Thoracic aorta (tissue), 2 donors: ENCODE measurements around the gene IARS1. TPM values are rescaled to one million over a fixed set of nuclear protein-coding genes. Genes with fewer than 3 reads are reported as not detected.

Experiments
- ATAC-seq: fragments of 150-250 bp; one replicate; pipeline ENCODE4 v1.8.0; 2017; ENCODE audit warnings: low read depth; ENCODE audit not compliant: insufficient number of reproducible peaks, low FRiP score
- DNase-seq: peaks from one replicate; pipeline ENCODE4 v3.0.0-alpha.2; 2020; ENCODE audit warnings: low spot score
- H3K27ac ChIP-seq, 2 donors: fragments of 200-600 bp; sonication (generic); 1 replicate in 1 of 2; 2 replicates in 1 of 2; pipeline ENCODE4 v1.5.1; 2016; ENCODE audit warnings: mild to moderate bottlenecking in 2 of 2, moderate library complexity in 2 of 2
- H3K27me3 ChIP-seq: fragments of 200-600 bp; sonication (generic); replicated peaks from 2 replicates; pipeline ENCODE4 v1.6.0; 2016; ENCODE audit warnings: mild to moderate bottlenecking; ENCODE audit not compliant: insufficient read depth
- H3K36me3 ChIP-seq: fragments of 200-600 bp; sonication (generic); one replicate; pipeline ENCODE4 v1.5.1; 2016
- H3K4me1 ChIP-seq, 2 donors: fragments of 200-600 bp; sonication (generic); 1 replicate in 1 of 2; 2 replicates in 1 of 2; pipeline versions ENCODE4 v1.5.1 to v1.6.0; 2016; ENCODE audit warnings: low read depth in 2 of 2, mild to moderate bottlenecking in 1 of 2; ENCODE audit not compliant: control insufficient read depth in 1 of 2
- H3K4me3 ChIP-seq: fragments of 200-600 bp; sonication (generic); 2 replicates; pipeline ENCODE4 v1.5.1; 2016; ENCODE audit warnings: mild to moderate bottlenecking
- H3K9me3 ChIP-seq: fragments of 200-600 bp; sonication (generic); 2 replicates; pipeline ENCODE4 v1.5.1; 2016
- CTCF ChIP-seq: fragments of 200-600 bp; sonication (generic); IDR thresholded peaks from one replicate; pipeline ENCODE4 v1.5.1; 2019; ENCODE audit warnings: antibody characterized with exemption
- total RNA-seq, 2 donors: library from RNA; depleted of rRNA; stranded (reverse); fragments of >200 nt; gene quantifications; one replicate each; pipeline versions ENCODE4 v1.1.0 to v1.2.3, GENCODE V29; 2016

The IARS1 gene
- total RNA-seq, 2 donors from 2014 or later = 79.3 to 150 TPM

GRCh38 chr9:92247296-92247695 lies 46.2 kb downstream of the IARS1 start:
- ATAC-seq (no peak), DNase-seq (no peak)
- Histone ChIP-seq H3K4me1 (no peaks in the 10 kb centered on the region), H3K9me3 (no peaks in the 10 kb centered on the region), H3K4me3 (no peak overlapping the region), H3K36me3 (peaks cover 86% of the 10 kb centered on the region), H3K27me3 (no peaks in the 10 kb centered on the region), H3K27ac (no peak overlapping the region)
- no peak for TF ChIP-seq CTCF

DNA sequence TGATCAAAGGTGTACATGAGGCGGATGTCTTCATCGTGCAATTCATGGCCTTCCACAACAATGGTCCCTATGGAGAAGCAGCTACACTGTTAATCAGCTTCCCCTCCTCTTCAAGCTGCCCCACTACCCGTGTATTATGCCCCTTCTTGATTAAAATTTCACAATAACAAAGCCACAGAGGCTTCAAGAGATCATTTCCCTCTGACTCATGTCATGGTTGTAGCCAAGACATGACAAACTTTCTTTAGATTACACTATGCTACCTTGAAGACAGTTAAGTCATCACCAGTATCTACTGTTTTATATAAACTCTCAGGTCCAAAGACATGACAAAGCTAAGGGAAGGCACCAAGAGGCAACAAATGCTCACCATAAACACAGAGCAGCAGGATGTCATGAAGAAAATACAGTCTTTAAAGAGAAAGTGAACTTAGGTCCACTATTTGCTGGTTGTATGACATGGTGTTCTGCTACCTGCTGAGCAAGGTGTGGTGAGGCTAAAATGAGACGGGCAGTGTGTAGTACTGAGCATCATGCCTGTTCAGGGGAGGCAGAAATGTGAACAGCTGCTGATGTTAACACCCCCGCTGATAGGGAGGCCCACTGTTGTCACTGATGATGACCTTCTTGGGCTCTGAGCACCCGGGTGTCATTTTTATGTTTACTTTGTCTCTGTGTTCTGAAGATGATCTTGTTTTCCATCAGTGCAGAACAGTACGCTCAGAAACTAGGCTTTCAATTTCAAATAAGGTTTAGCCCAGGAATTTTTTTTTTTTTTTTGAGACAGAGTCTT lies 48.3 kb downstream of the IARS1 start:
- H3K4me1 ChIP-seq = no peaks in the 10 kb centered on the region
- H3K27me3 ChIP-seq = no peaks in the 10 kb centered on the region
- DNase-seq = no peak
- H3K27ac ChIP-seq = no peak overlapping the region
- no peak for TF ChIP-seq CTCF
- H3K4me3 ChIP-seq = no peak overlapping the region
- H3K36me3 ChIP-seq = peaks cover 73% of the 10 kb centered on the region
- ATAC-seq = no peak
- no peaks in the 10 kb centered on the region for H3K9me3 ChIP-seq

Other genes with a start within 250 kb of the IARS1 start
- 10 to 100 TPM; 45.6 to 74.7 TPM for gene SPTLC1, start 178.3 kb downstream of the IARS1 start, total RNA-seq
- gene NOL8, start 31.7 kb upstream of the IARS1 start, total RNA-seq = 10 to 100 TPM; 33.6 to 49.1 TPM
- 10 to 100 TPM in 1 of 2 donors, 1 to 10 TPM in 1; 3.8 to 13.6 TPM for gene CENPP, start 32.3 kb upstream of the IARS1 start, total RNA-seq
- 100 to 1,000 TPM; 210 to 600 TPM for gene OGN, start 110.9 kb upstream of the IARS1 start, total RNA-seq
- 100 to 1,000 TPM; 200 TPM for gene OMD, start 130.8 kb upstream of the IARS1 start, total RNA-seq
- gene ASPN, start 188.8 kb upstream of the IARS1 start, total RNA-seq = 100 to 1,000 TPM; 110 to 122 TPM
- gene ECM2, start 242.3 kb upstream of the IARS1 start, total RNA-seq = 10 to 100 TPM; 63.6 to 78.7 TPM